ENCODE measurements around the gene KPNA5. TPM values are rescaled to one million over a fixed set of nuclear protein-coding genes. Genes with fewer than 3 reads are reported as not detected.

Gene KPNA5
- total RNA-seq, 6 experiments from 2014 or later = 0.98 to 2.5 (median 2.0) TPM

DNA sequence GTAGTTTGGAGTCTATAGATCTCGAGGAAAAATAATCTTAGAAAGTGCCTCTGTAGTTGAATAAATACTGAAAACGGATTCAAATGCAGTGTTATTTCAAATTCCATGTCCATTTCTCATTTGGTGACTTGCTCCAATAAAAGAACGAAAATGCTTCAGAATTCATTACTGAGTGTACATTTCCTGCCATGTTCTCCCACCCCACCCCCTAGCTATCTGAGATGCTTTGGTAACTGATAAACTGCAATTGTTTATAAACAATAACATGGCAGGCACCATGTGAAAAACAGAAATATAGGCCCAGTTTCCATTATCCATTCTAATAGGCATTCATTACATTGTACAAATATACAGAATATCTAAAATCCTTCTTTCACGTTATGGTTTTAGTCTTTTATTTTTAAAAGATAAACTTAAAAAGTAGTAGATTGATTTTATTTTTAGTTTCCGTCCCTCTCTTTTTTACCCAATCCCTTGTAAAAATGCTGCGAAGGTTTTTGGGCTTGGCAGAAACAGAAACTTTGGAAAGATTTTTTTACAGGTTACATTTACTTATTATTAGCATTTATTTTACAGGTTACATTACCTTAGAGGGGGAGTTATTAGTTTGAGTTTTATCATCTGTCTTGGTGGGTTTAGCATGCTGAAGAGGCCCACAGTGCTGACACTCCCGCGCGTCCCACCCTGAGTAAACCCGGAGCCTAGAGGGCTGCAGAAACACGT, 83.1 kb downstream of the KPNA5 start:
- Histone ChIP-seq H3K27ac (no peak overlapping the region), H3K9me3 (no peaks in the 10 kb centered on the region), H3K27me3 (peaks cover 0 to 9% of the 10 kb centered on the region in 2 donors), H3K4me1 (peaks cover 0 to 12% (median 0%) of the 10 kb centered on the region in 4 donors), H3K36me3 (no peaks in the 10 kb centered on the region), H3K4me3 (no peak overlapping the region)
- intact Hi-C loops (cut with DNase I) = no loop called here
- WGBS (ENCODE audit: insufficient coverage, low coverage, low lambda C conversion rate, missing lambda C conversion rate) = 59% methylated on average over 10 of the region's 11 CpGs
- no peak for TF ChIP-seq POLR2A (IDR thresholded peaks at IDR 0.05)
- TF ChIP-seq, protein P1, sequence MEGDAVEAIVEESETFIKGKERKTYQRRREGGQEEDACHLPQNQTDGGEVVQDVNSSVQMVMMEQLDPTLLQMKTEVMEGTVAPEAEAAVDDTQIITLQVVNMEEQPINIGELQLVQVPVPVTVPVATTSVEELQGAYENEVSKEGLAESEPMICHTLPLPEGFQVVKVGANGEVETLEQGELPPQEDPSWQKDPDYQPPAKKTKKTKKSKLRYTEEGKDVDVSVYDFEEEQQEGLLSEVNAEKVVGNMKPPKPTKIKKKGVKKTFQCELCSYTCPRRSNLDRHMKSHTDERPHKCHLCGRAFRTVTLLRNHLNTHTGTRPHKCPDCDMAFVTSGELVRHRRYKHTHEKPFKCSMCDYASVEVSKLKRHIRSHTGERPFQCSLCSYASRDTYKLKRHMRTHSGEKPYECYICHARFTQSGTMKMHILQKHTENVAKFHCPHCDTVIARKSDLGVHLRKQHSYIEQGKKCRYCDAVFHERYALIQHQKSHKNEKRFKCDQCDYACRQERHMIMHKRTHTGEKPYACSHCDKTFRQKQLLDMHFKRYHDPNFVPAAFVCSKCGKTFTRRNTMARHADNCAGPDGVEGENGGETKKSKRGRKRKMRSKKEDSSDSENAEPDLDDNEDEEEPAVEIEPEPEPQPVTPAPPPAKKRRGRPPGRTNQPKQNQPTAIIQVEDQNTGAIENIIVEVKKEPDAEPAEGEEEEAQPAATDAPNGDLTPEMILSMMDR (IDR thresholded peaks at IDR 0.05) = no peak
- peak in 2 of 4 donors; percentile 15 to 30 for ATAC-seq
- DNase-seq = no peak

- no CpG with 5 or more reads among the region's 19 CpGs for WGBS (ENCODE audit: insufficient coverage, low coverage, low lambda C conversion rate, missing lambda C conversion rate)
- DNase-seq (peak in 2 of 3 donors; percentile 18 to 54), ATAC-seq (peak; percentile 21 to 54 (median 38))
- Histone ChIP-seq H3K27me3 (peaks cover 0 to 9% of the 10 kb centered on the region in 2 donors), H3K36me3 (no peaks in the 10 kb centered on the region), H3K4me1 (peaks cover 0 to 12% (median 0%) of the 10 kb centered on the region in 4 donors), H3K27ac (peak overlapping the region in 1 of 3 donors; percentile 28), H3K9me3 (no peaks in the 10 kb centered on the region), H3K4me3 (peak overlapping the region; percentile 35 to 48 (median 42))
- TF ChIP-seq, protein P1 (IDR thresholded peaks at IDR 0.05) = no peak
- no peak for TF ChIP-seq POLR2A (IDR thresholded peaks at IDR 0.05)
- intact Hi-C loops (cut with DNase I) = no loop called here
These were observed 83.6 kb downstream of the KPNA5 start for GRCh38 chr6:116764629-116764960.

GRCh38 chr6:116764961-116765841, 84.2 kb downstream of the KPNA5 start, which contains the start of gene FAM162B:
Gene FAM162B (minus strand): TSS chr6:116765719. CDS start chr6:116765576, 143 bp downstream.
- 6% methylated on average over 27 of the region's 89 CpGs for WGBS (ENCODE audit: insufficient coverage, low coverage, low lambda C conversion rate, missing lambda C conversion rate)
- DNase-seq = peak; percentile 22 to 56 (median 43)
- ATAC-seq = peak; percentile 39 to 85 (median 60)

DNA sequence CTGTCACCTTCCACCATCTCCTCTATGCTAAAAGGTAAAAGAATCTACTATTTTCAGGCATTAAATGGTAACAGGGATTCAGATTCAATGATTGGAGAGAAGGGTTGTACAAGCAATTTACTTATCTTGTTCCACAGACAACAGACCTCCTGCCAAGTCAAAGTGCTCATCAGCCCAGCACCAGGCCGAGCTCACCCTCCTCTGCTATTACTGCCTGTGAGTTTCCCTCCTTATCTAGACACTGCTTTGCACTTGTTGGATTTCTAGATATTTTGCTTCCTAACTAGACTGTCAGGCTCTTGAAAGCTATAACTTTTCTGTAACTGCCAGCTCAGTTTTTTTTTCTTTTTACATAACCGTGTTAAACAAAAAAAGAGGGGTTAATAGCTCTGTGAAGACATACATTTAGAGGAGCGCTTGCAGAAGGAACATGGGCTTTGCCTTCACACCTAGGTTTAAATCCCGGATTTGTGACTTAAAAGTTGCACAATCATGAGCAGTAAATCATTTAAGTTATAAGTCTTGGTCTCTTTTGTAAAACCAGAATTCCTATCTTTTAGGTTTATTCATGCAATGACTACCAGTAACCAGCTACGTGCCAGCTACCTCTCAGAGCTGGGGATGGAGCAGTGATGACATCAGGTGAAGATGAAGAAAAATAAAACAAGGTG, 85.6 kb downstream of the KPNA5 start:
- Histone ChIP-seq H3K9me3 (no peaks in the 10 kb centered on the region), H3K27me3 (peaks cover 0 to 9% of the 10 kb centered on the region in 2 donors), H3K36me3 (no peaks in the 10 kb centered on the region), H3K4me1 (peaks cover 0 to 12% (median 0%) of the 10 kb centered on the region in 4 donors), H3K4me3 (no peak overlapping the region), H3K27ac (no peak overlapping the region)
- 39% methylated on average over 5 of the region's 5 CpGs for WGBS (ENCODE audit: insufficient coverage, low coverage, low lambda C conversion rate, missing lambda C conversion rate)
- no peak for TF ChIP-seq POLR2A (IDR thresholded peaks at IDR 0.05)
- TF ChIP-seq, protein P1 (IDR thresholded peaks at IDR 0.05) = no peak
- DNase-seq (no peak), ATAC-seq (no peak)
- intact Hi-C loops (cut with DNase I) = no loop called here

More at GRCh38 chr6:116764961-116765841, 84.2 kb downstream of the KPNA5 start, which contains the start of gene FAM162B:
- TF ChIP-seq, protein P1 (IDR thresholded peaks at IDR 0.05) = no peak
- TF ChIP-seq POLR2A (IDR thresholded peaks at IDR 0.05) = no peak
- intact Hi-C loops (cut with DNase I) = no loop called here
- Histone ChIP-seq H3K4me1 (peaks cover 0 to 12% (median 0%) of the 10 kb centered on the region in 4 donors), H3K27me3 (peaks cover 0 to 9% of the 10 kb centered on the region in 2 donors), H3K4me3 (peak within 1 kb of the TSS; percentile 35 to 48 (median 42)), H3K36me3 (no peaks in the 10 kb centered on the region), H3K9me3 (no peaks in the 10 kb centered on the region), H3K27ac (peak within 1 kb of the TSS in 2 of 3 donors; percentile 26 to 28)

Measured in right lobe of liver (tissue), 6 donors.